ENCODE data around the gene SLC25A15.
"Not testable (repeated sequence)": the region's sequence is repeated elsewhere in the genome, so short reads cannot be mapped to it uniquely, and the experiment has no call there.

Gene SLC25A15

GRCh38 chr13:40782971-40783370 lies 6.4 kb upstream of the SLC25A15 start:
- DNase-seq: not testable (repeated sequence)

DNA sequence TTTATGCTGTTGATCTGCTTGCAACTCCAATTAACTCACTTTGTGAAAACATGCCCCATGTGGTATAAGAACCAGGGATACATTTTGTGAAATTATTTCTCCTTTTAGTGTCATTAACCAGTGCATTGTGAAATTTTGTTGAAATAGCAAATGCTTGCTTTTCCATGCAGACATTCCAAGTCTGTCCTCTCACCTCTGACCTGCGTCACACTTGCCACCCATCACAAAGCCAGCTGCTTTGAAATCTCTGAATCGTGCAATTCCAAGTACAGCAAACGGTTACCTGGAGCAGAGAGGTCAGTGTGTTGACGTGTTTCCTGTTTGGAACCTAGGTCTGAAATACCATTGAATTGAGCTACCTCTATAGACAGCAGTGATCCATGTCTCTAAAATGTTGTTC lies 4.9 kb upstream of the SLC25A15 start:
- no peak for DNase-seq

DNA sequence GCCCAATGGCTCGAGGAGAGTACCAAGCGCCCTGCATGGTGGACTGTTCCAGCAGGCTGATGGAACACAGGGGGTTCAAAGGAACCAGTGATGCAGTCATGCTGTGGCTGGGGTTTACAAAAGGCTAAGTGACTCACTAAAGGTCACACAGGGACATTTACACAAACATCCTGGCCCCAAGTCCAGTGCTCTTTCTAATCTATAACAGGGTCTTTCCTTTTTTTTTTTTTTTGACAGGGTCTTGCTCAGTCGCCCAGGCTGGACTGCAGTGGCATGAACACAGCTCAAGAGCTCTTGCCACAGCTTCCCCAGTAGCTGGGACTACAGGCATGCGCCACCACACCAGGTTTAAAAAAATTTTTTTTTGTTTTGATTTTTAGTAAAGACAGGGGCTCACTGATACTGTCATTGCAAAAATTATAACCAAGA lies 2.8 kb upstream of the SLC25A15 start:
- DNase-seq: no peak

DNA sequence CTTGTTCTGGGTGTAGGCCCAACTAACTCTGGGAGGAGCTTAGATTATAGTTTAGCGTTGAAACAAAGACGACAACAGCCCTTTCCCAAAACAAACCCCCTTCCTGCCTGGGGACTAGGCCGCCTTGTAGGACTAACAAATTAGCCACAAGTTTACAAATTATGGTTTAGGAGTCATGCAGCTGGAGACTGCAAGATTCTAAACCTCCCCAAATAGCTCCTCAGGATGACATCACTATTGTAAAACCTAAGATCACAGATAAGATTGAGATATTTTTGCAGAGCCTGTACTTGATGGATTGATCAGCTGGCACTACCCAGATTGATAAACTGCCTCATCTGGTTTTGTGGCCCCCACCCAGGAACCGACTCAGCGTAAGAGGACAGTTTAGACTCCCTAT lies 2.3 kb upstream of the SLC25A15 start:
- no peak for DNase-seq

- not testable (repeated sequence) for DNase-seq
Measured at GRCh38 chr13:40788540-40789274, 704 bp upstream of the SLC25A15 start.

GRCh38 chr13:40790154-40790616 lies 774 bp downstream of the SLC25A15 start:
- DNase-seq: no peak

GRCh38 chr13:40792284-40793051 lies 3.1 kb downstream of the SLC25A15 start:
- DNase-seq: no peak

- DNase-seq: no peak
Measured at GRCh38 chr13:40793339-40793738, 3.9 kb downstream of the SLC25A15 start.

GRCh38 chr13:40794414-40795368 lies 5.3 kb downstream of the SLC25A15 start:
- no peak for DNase-seq

- no peak for DNase-seq
Measured at GRCh38 chr13:40796649-40797048, 7.2 kb downstream of the SLC25A15 start.

DNA sequence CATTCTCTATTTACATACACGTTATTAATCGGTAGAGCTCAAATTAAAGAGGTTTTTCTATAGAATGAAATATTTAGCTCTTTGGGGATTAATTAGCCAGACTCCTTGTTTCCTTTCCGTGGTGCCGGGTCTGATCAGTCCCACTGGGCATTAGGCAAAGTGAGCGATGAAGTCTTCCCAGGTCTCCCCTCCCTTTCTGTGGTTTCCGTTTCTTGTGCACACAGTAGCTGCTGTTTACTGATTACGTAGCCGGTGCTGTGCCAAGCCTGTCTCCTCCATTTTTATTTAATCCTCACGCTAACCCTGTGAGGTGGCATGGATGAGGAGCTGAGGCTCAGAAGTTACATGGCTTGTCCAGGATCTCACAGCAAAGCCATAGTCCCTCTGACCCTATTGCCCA lies 9.0 kb downstream of the SLC25A15 start:
- DNase-seq: no peak

GRCh38 chr13:40799508-40799907 lies 10.1 kb downstream of the SLC25A15 start:
- DNase-seq: no peak

DNA sequence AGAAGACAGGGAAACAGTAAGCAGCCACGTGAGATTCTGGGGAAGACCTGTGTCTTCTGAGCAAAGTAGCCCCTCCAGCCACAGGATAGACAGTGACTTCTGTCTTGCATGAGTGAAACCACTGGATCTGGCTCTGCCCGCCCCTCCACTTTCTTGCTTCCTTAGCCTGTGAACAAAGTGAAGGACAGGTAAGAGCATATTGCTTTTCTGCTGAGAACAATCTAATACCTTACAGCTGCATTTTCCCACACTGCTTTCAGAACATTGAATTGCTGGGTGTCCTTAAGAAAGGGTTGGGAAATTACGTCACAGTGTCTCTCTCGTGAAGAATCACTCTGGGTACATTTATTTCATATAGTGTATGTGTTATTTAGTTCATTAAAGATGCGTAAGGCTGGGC lies 11.1 kb downstream of the SLC25A15 start:
- no peak for DNase-seq

DNA sequence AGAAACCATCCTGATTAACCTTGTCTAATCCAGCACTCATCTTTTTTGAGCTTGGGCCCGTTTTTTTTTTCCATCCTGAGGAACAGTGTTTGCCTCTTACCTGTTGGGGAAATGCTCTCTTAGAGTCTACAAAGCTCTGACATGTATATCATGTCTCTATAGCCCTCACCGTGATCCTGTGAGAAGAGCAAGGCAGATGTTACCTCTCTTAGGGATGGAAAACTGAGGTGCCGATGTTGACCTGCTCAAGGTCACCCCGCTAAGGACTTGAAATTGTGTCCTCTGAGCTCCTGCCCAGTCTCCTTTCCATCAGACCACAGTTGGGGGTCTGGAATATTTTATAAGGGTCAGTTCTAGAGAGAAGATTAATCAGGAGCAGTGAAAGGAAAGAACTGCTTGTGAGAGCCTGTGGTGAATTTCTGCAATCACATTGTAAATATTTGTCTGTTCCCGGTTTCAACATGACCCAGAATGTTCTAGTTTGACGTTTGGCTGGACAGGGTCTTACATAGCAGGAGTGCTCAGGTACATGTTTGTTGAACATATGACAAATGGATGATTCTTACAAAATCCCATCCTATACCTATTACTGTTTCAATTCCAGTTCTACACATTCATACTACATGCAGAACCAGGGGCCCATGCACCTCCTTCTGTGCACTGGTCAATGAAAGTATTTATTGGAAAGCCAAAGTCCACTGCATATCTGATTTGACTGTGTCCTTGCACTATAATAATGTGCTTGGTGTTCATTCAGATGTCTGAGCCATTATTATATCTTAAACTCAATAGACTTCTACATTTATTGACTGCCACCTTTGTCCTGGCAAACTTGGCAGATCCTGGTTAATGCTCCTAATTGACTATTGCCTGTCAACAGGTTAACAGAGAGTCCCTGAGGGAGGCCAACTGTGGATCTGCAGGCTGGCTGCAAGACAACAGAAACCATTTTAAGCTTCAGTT lies 12.1 kb downstream of the SLC25A15 start:
- no peak for DNase-seq

DNA sequence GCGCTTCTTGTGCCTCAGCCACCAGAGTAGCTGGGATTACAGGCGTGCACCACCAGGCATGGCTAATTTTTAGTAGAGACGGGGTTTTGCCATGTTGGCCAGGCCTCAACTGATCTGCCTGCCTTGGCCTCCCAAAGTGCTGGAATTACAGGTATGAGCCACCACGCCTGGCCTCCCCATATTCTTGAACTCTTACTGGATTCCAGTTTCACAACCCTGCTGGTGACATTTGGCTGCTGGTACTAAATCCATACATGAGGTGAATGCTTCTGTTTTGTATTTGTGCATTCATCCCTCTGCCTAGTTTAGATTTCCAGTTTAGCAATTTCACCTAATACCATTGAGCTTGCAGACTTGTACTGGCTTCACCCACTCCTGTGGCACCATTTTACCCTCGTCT lies 13.9 kb downstream of the SLC25A15 start:
- DNase-seq: no peak

GRCh38 chr13:40806241-40806640 lies 16.8 kb downstream of the SLC25A15 start:
- DNase-seq: no peak

DNA sequence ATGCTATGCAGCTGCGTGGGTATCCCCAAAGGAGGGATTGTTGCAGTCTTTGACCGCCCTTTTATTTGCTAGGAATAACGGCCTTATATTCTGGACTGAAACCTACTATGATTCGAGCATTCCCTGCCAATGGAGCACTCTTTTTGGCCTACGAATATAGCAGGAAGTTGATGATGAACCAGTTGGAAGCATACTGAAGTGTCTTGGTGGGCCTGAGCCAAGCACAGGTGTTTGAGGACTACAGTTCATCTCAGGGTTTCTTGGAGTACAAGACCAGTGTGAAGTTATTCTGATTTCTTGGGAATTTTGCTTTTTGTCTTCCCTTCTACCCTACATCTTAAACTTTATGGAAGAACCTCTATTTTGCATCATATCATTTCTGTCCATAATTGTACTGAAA lies 20.1 kb downstream of the SLC25A15 start:
- DNase-seq: no peak

DNA sequence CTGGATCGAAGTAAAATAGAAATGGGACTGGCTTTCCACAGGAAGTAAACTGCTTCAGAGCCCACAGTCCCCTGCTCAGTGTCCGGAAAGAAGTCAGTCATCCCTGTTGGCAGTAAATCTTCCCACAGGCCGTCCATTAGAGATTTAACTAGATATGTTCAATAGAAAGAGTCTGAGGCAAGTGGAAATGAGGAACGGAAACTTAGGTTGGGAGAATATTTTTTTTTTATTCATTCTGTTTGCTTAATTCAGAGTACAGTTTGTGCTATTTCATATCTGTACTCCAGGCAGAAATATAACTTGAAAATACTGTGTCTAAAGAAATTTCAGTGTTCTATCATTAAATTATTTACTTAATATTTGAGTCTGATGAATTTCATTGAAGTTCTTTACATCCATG lies 22.7 kb downstream of the SLC25A15 start:
- no peak for DNase-seq

- no peak for DNase-seq
Measured at GRCh38 chr13:40812724-40813445, 23.5 kb downstream of the SLC25A15 start.

GRCh38 chr13:40813667-40814454 lies 24.4 kb downstream of the SLC25A15 start:
- no peak for DNase-seq

All from NCI-H510A (cell line).